ENCODE results near the gene TMEM63A. TPM values are rescaled to one million over a fixed set of nuclear protein-coding genes. Genes with fewer than 3 reads are reported as not detected.

TMEM63A gene
- polyA plus RNA-seq, 1 donor from 2014 or later, result not detected

- Histone ChIP-seq H3F3A (ENCODE audit: insufficient read depth, low read length, poor library complexity, severe bottlenecking) (no peaks in the 10 kb centered on the region), H3K4me3 (ENCODE audit: low read length) (no peak overlapping the region), H3K27ac (ENCODE audit: low read length) (no peak overlapping the region), H3K79me2 (replicated peaks; ENCODE audit: insufficient read depth, low read length) (no peaks in the 10 kb centered on the region), H3K9me3 (ENCODE audit: low read length) (no peaks in the 10 kb centered on the region), H3K4me2 (ENCODE audit: low read length) (no peak overlapping the region), H3K9ac (ENCODE audit: low read length) (no peak overlapping the region), H3K9me2 (ENCODE audit: insufficient read depth, low read length) (no peaks in the 10 kb centered on the region), H3K36me3 (ENCODE audit: insufficient read depth, low read length) (no peaks in the 10 kb centered on the region), H3K27me3 (ENCODE audit: insufficient read depth, low read depth, low read length) (peaks cover 27% of the 10 kb centered on the region), H2AFZ (ENCODE audit: low read depth, low read length) (no peak overlapping the region), H4K20me1 (ENCODE audit: insufficient read depth) (no peaks in the 10 kb centered on the region)
- TF ChIP-seq TAF1 (IDR thresholded peaks at IDR 0.05; ENCODE audit: low read depth), result no peak
Measured at GRCh38 chr1:225886159-225887029, 4.2 kb upstream of the TMEM63A start.

- Histone ChIP-seq H3K36me3 (ENCODE audit: insufficient read depth, low read length) (no peaks in the 10 kb centered on the region), H4K20me1 (ENCODE audit: insufficient read depth) (no peaks in the 10 kb centered on the region), H3F3A (ENCODE audit: insufficient read depth, low read length, poor library complexity, severe bottlenecking) (no peaks in the 10 kb centered on the region), H3K9ac (ENCODE audit: low read length) (no peak overlapping the region), H3K4me3 (ENCODE audit: low read length) (no peak overlapping the region), H2AFZ (ENCODE audit: low read depth, low read length) (no peak overlapping the region), H3K27me3 (ENCODE audit: insufficient read depth, low read depth, low read length) (peaks cover 37% of the 10 kb centered on the region), H3K4me2 (ENCODE audit: low read length) (no peak overlapping the region), H3K9me3 (ENCODE audit: low read length) (no peaks in the 10 kb centered on the region), H3K9me2 (ENCODE audit: insufficient read depth, low read length) (no peaks in the 10 kb centered on the region), H3K79me2 (replicated peaks; ENCODE audit: insufficient read depth, low read length) (no peaks in the 10 kb centered on the region), H3K27ac (ENCODE audit: low read length) (no peak overlapping the region)
- no peak for TF ChIP-seq RAD21 (conservative IDR thresholded peaks at IDR 0.05)
- TF ChIP-seq REST (IDR thresholded peaks at IDR 0.05; ENCODE audit: borderline replicate concordance), result no peak
Measured at GRCh38 chr1:225885336-225885735, 3.2 kb upstream of the TMEM63A start.

- no peaks in the 10 kb centered on the region for H3K9me2 ChIP-seq (ENCODE audit: insufficient read depth, low read length)
- no peaks in the 10 kb centered on the region for H3K79me2 ChIP-seq (replicated peaks; ENCODE audit: insufficient read depth, low read length)
- H3K4me3 ChIP-seq (ENCODE audit: low read length), result no peak overlapping the region
- H3K27ac ChIP-seq (ENCODE audit: low read length), result no peak overlapping the region
- H2AFZ ChIP-seq (ENCODE audit: low read depth, low read length), result no peak overlapping the region
- H3F3A ChIP-seq (ENCODE audit: insufficient read depth, low read length, poor library complexity, severe bottlenecking), result no peaks in the 10 kb centered on the region
- TF ChIP-seq POLR2AphosphoS5 (IDR thresholded peaks at IDR 0.05), result no peak
- TF ChIP-seq EZH2 (IDR thresholded peaks at IDR 0.05; ENCODE audit: borderline replicate concordance, insufficient read depth, low read length, poor library complexity, severe bottlenecking), result no peak
- TF ChIP-seq REST (IDR thresholded peaks at IDR 0.05; ENCODE audit: borderline replicate concordance), result no peak
- no peak for TF ChIP-seq MXI1 (conservative IDR thresholded peaks at IDR 0.05; ENCODE audit: poor library complexity, severe bottlenecking)
- TF ChIP-seq TAF1 (IDR thresholded peaks at IDR 0.05; ENCODE audit: low read depth), result no peak
- TF ChIP-seq CTCF (IDR thresholded peaks at IDR 0.05; ENCODE audit: poor library complexity, severe bottlenecking), result no peak
- TF ChIP-seq SMC3 (conservative IDR thresholded peaks at IDR 0.05; ENCODE audit: poor library complexity), result no peak
- TF ChIP-seq EP300 (conservative IDR thresholded peaks at IDR 0.05; ENCODE audit: poor library complexity, severe bottlenecking), result no peak
- no peak for TF ChIP-seq RAD21 (conservative IDR thresholded peaks at IDR 0.05)
- peaks cover 37% of the 10 kb centered on the region for H3K27me3 ChIP-seq (ENCODE audit: insufficient read depth, low read depth, low read length)
- no peak overlapping the region for H3K4me2 ChIP-seq (ENCODE audit: low read length)
- H3K36me3 ChIP-seq (ENCODE audit: insufficient read depth, low read length), result no peaks in the 10 kb centered on the region
- no peaks in the 10 kb centered on the region for H3K9me3 ChIP-seq (ENCODE audit: low read length)
- no peaks in the 10 kb centered on the region for H4K20me1 ChIP-seq (ENCODE audit: insufficient read depth)
- no peak overlapping the region for H3K9ac ChIP-seq (ENCODE audit: low read length)
Measured at GRCh38 chr1:225883616-225884265, 1.6 kb upstream of the TMEM63A start.
